Left lung (tissue), 10 donors: ENCODE results near the gene DUSP16. TPM values are rescaled to one million over a fixed set of nuclear protein-coding genes. Genes with fewer than 3 reads are reported as not detected.

Experiments used
- ATAC-seq: fragments of 200-7000 bp; cut with Tn5 transposase; one replicate; pipeline ENCODE4 v1.9.1; 2020; ENCODE audit warnings: moderate library complexity
- DNase-seq, 4 donors: peaks; one replicate each; pipeline ENCODE4 v3.0.0-alpha.2; 2013 to 2020
- H3K27ac ChIP-seq, 2 donors: fragments of 200-600 bp; sonication (generic) in 1 of 2; one replicate each; pipeline versions ENCODE4 v1.5.0 to v1.8.0; 2020 to 2021
- H3K27me3 ChIP-seq, 2 donors: fragments of 200-600 bp; sonication (generic) in 1 of 2; one replicate each; pipeline versions ENCODE4 v1.5.0 to v1.8.0; 2020 to 2021
- H3K36me3 ChIP-seq, 2 donors: fragments of 200-600 bp; sonication (generic) in 1 of 2; one replicate each; pipeline versions ENCODE4 v1.5.0 to v1.8.0; 2020 to 2021
- H3K4me1 ChIP-seq, 2 donors: fragments of 200-600 bp; one replicate each; pipeline ENCODE4 v1.8.0; 2021
- H3K4me3 ChIP-seq, 2 donors: fragments of 200-600 bp; sonication (generic) in 1 of 2; one replicate each; pipeline versions ENCODE4 v1.5.0 to v1.8.0; 2020 to 2021; ENCODE audit warnings: mild to moderate bottlenecking in 1 of 2
- H3K9me3 ChIP-seq, 2 donors: fragments of 200-600 bp; sonication (generic) in 1 of 2; one replicate each; pipeline versions ENCODE4 v1.5.0 to v1.8.0; 2020 to 2021
- CTCF ChIP-seq, 2 donors: fragments of 200-600 bp; sonication (generic) in 1 of 2; IDR thresholded peaks; one replicate each; pipeline versions ENCODE4 v1.5.0 to v1.8.0; 2021; ENCODE audit warnings: antibody characterized with exemption in 2 of 2
- intact Hi-C, 2 donors: fragments of 100-400 bp; cut with DNase I; formaldehyde crosslinking; loops; one replicate each; pipeline versions ENCODE4 v1.11.2 to v1.14.2; 2022
- polyA plus RNA-seq, 6 donors: library from polyadenylated mRNA; unstranded; fragments of 120-200 nt; gene quantifications; one replicate each; pipeline ENCODE4 v1.2.1, GENCODE V29; 2013; ENCODE audit not compliant: insufficient read length in 6 of 6
- total RNA-seq, 2 donors: library from RNA; stranded (reverse); fragmentation: NEBNext Ultra II Directional; extraction: Animal tissue kit (Norgen Biotek cat#: 25700); gene quantifications; one replicate each; pipeline ENCODE4 v1.2.1, GENCODE V29; 2021
- donor health status: DM: no; HTN: yes; CAD: no.
- donor health status: DM: no; HTN: no; CAD: no.

Gene DUSP16
- total and polyA plus RNA-seq, 8 donors, result 31.7 to 45.6 (median 35.5) TPM

GRCh38 chr12:12498210-12498609 is 64.5 kb downstream of the DUSP16 start:
- no peaks in the 10 kb centered on the region for H3K9me3 ChIP-seq
- intact Hi-C loops, result no loop called here
- H3K27ac ChIP-seq, result no peak overlapping the region
- ATAC-seq (no peak), DNase-seq (no peak)
- TF ChIP-seq CTCF (IDR thresholded peaks at IDR 0.05), result no peak
- H3K36me3 ChIP-seq, result peaks cover 0 to 21% of the 10 kb centered on the region in 2 donors
- H3K4me3 ChIP-seq, result no peak overlapping the region
- no peaks in the 10 kb centered on the region for H3K27me3 ChIP-seq
- peaks cover 0 to 12% of the 10 kb centered on the region in 2 donors for H3K4me1 ChIP-seq

GRCh38 chr12:12495536-12495935 is 67.1 kb downstream of the DUSP16 start:
- H3K4me3 ChIP-seq, result no peak overlapping the region
- intact Hi-C loops, result no loop called here
- peaks cover 0 to 21% of the 10 kb centered on the region in 2 donors for H3K36me3 ChIP-seq
- no peaks in the 10 kb centered on the region for H3K27me3 ChIP-seq
- H3K4me1 ChIP-seq, result peaks cover 0 to 9% of the 10 kb centered on the region in 2 donors
- DNase-seq (no peak), ATAC-seq (no peak)
- H3K27ac ChIP-seq, result no peak overlapping the region
- TF ChIP-seq CTCF (IDR thresholded peaks at IDR 0.05), result no peak
- H3K9me3 ChIP-seq, result no peaks in the 10 kb centered on the region

GRCh38 chr12:12492547-12492946 is 70.1 kb downstream of the DUSP16 start:
- no peaks in the 10 kb centered on the region for H3K4me1 ChIP-seq
- no peaks in the 10 kb centered on the region for H3K27me3 ChIP-seq
- intact Hi-C loops, result no loop called here
- no peaks in the 10 kb centered on the region for H3K9me3 ChIP-seq
- no peak for DNase-seq
- no peak for ATAC-seq
- no peak overlapping the region for H3K4me3 ChIP-seq
- TF ChIP-seq CTCF (IDR thresholded peaks at IDR 0.05), result no peak
- no peak overlapping the region for H3K27ac ChIP-seq
- H3K36me3 ChIP-seq, result peaks cover 0 to 17% of the 10 kb centered on the region in 2 donors

- no peak for ATAC-seq
- H3K9me3 ChIP-seq, result no peaks in the 10 kb centered on the region
- H3K27me3 ChIP-seq, result no peaks in the 10 kb centered on the region
- H3K4me3 ChIP-seq, result no peak overlapping the region
- no peak overlapping the region for H3K27ac ChIP-seq
- peaks cover 0 to 20% of the 10 kb centered on the region in 2 donors for H3K36me3 ChIP-seq
- intact Hi-C loops, result no loop called here
- TF ChIP-seq CTCF (IDR thresholded peaks at IDR 0.05), result no peak
- H3K4me1 ChIP-seq, result no peaks in the 10 kb centered on the region
- no peak for DNase-seq
Observed at GRCh38 chr12:12491606-12492005, 71.1 kb downstream of the DUSP16 start.

GRCh38 chr12:12488823-12489550 is 73.7 kb downstream of the DUSP16 start:
- H3K36me3 ChIP-seq, result peaks cover 0 to 23% of the 10 kb centered on the region in 2 donors
- TF ChIP-seq CTCF (IDR thresholded peaks at IDR 0.05), result no peak
- H3K27me3 ChIP-seq, result no peaks in the 10 kb centered on the region
- no peak overlapping the region for H3K27ac ChIP-seq
- ATAC-seq (no peak), DNase-seq (no peak)
- intact Hi-C loops, result no loop called here
- no peaks in the 10 kb centered on the region for H3K9me3 ChIP-seq
- H3K4me3 ChIP-seq, result no peak overlapping the region
- H3K4me1 ChIP-seq, result no peaks in the 10 kb centered on the region
